Measurements from ENCODE around the gene BCL11B.

Gene BCL11B

GRCh38 chr14:99288948-99289347 lies 17.0 kb upstream of the BCL11B start:
- DNase-seq (ENCODE audit: low read depth) = no peak
- H3K4me3 ChIP-seq (ENCODE audit: low read depth, low read length) = no peak overlapping the region

- no peak for DNase-seq (ENCODE audit: low read depth)
These were observed 15.4 kb upstream of the BCL11B start for GRCh38 chr14:99287269-99287942.

GRCh38 chr14:99286761-99287160 lies 14.8 kb upstream of the BCL11B start:
- no peak overlapping the region for H3K4me3 ChIP-seq (ENCODE audit: low read depth, low read length)

More at GRCh38 chr14:99287269-99287942, 15.4 kb upstream of the BCL11B start:
- no peak overlapping the region for H3K4me3 ChIP-seq (ENCODE audit: low read depth, low read length)

GRCh38 chr14:99284254-99285004 lies 12.4 kb upstream of the BCL11B start:
- H3K4me3 ChIP-seq (ENCODE audit: low read depth, low read length) = no peak overlapping the region
- no peak for DNase-seq (ENCODE audit: low read depth)

More at GRCh38 chr14:99286761-99287160, 14.8 kb upstream of the BCL11B start:
- DNase-seq (ENCODE audit: low read depth) = no peak

- H3K4me3 ChIP-seq (ENCODE audit: low read depth, low read length) = no peak overlapping the region
- no peak for DNase-seq (ENCODE audit: low read depth)
These were observed 10.5 kb upstream of the BCL11B start for GRCh38 chr14:99282261-99283050.

GRCh38 chr14:99281396-99281795 lies 9.4 kb upstream of the BCL11B start:
- H3K4me3 ChIP-seq (ENCODE audit: low read depth, low read length) = no peak overlapping the region
- DNase-seq (ENCODE audit: low read depth) = no peak

- H3K4me3 ChIP-seq (ENCODE audit: low read depth, low read length) = no peak overlapping the region
- no peak for DNase-seq (ENCODE audit: low read depth)
These were observed 8.9 kb upstream of the BCL11B start for GRCh38 chr14:99280852-99281251.

- H3K4me3 ChIP-seq (ENCODE audit: low read depth, low read length) = no peak overlapping the region
- no peak for DNase-seq (ENCODE audit: low read depth)
These were observed 8.2 kb upstream of the BCL11B start for GRCh38 chr14:99280066-99280731.

- no peak for DNase-seq (ENCODE audit: low read depth)
- H3K4me3 ChIP-seq (ENCODE audit: low read depth, low read length) = no peak overlapping the region
These were observed 6.8 kb upstream of the BCL11B start for GRCh38 chr14:99278836-99279235.

- no peak for DNase-seq (ENCODE audit: low read depth)
- no peak overlapping the region for H3K4me3 ChIP-seq (ENCODE audit: low read depth, low read length)
These were observed 5.5 kb upstream of the BCL11B start for GRCh38 chr14:99277530-99277929.

GRCh38 chr14:99276482-99276881 lies 4.5 kb upstream of the BCL11B start:
- H3K4me3 ChIP-seq (ENCODE audit: low read depth, low read length) = no peak overlapping the region
- DNase-seq (ENCODE audit: low read depth) = no peak

- no peak for DNase-seq (ENCODE audit: low read depth)
- no peak overlapping the region for H3K4me3 ChIP-seq (ENCODE audit: low read depth, low read length)
These were observed 3.2 kb upstream of the BCL11B start for GRCh38 chr14:99275222-99275584.

- DNase-seq (ENCODE audit: low read depth) = peak; percentile 55
- H3K4me3 ChIP-seq (ENCODE audit: low read depth, low read length) = peak overlapping the region; percentile 56
These were observed 2.6 kb upstream of the BCL11B start for GRCh38 chr14:99274346-99275221.

GRCh38 chr14:99273766-99274345 lies 1.9 kb upstream of the BCL11B start:
- DNase-seq (ENCODE audit: low read depth) = no peak

GRCh38 chr14:99272899-99273765 lies 1.1 kb upstream of the BCL11B start:
- peak overlapping the region; percentile 66 for H3K4me3 ChIP-seq (ENCODE audit: low read depth, low read length)
- DNase-seq (ENCODE audit: low read depth) = no peak

More at GRCh38 chr14:99273766-99274345, 1.9 kb upstream of the BCL11B start:
- H3K4me3 ChIP-seq (ENCODE audit: low read depth, low read length) = peak overlapping the region; percentile 56

GRCh38 chr14:99272632-99272898 lies 568 bp upstream of the BCL11B start:
- H3K4me3 ChIP-seq (ENCODE audit: low read depth, low read length) = peak overlapping the region; percentile 66
- no peak for DNase-seq (ENCODE audit: low read depth)

- no peak for DNase-seq (ENCODE audit: low read depth)
- H3K4me3 ChIP-seq (ENCODE audit: low read depth, low read length) = peak overlapping the region; percentile 66
These were observed 616 bp downstream of the BCL11B start for GRCh38 chr14:99271221-99271941.

Data from skeletal muscle cell (primary cell).